Stomach (tissue), 9 donors: ENCODE data around the gene SLC41A3. TPM values are rescaled to one million over a fixed set of nuclear protein-coding genes. Genes with fewer than 3 reads are reported as not detected.
"Not testable (repeated sequence)": the region's sequence is repeated elsewhere in the genome, so short reads cannot be mapped to it uniquely, and the experiment has no call there.

Experiments
- DNase-seq, 2 donors: peaks; one replicate each; pipeline versions ENCODE4 v3.0.0 to v3.0.0-alpha.2; 2013 to 2019
- H3K27ac ChIP-seq, 5 donors: fragments of 200-600 bp in 4 of 5; sonication (generic) in 4 of 5; one replicate each; pipeline ENCODE4 v1.5.1; 2013 to 2019; ENCODE audit warnings: mild to moderate bottlenecking in 1 of 5, moderate library complexity in 1 of 5
- H3K27me3 ChIP-seq, 3 donors: fragments of 200-600 bp; sonication (generic); one replicate each; pipeline ENCODE4 v1.5.1; 2017 to 2019; ENCODE audit warnings: mixed run types in 1 of 3
- H3K36me3 ChIP-seq, 4 donors: fragments of 200-600 bp; sonication (generic); 1 replicate in 3 of 4; 2 replicates in 1 of 4; pipeline ENCODE4 v1.5.1; 2016 to 2019
- H3K4me1 ChIP-seq, 4 donors: fragments of 200-600 bp; sonication (generic); one replicate each; pipeline ENCODE4 v1.5.1; 2016 to 2019
- H3K4me3 ChIP-seq, 4 donors: fragments of 200-600 bp; sonication (generic) in 3 of 4; one replicate each; pipeline ENCODE4 v1.5.1; 2016 to 2019; ENCODE audit warnings: mild to moderate bottlenecking in 1 of 4
- H3K9me3 ChIP-seq, 4 donors: fragments of 200-600 bp; sonication (generic); one replicate each; pipeline ENCODE4 v1.5.1; 2016 to 2019
- CTCF ChIP-seq, 7 experiments: fragments of 450-650 bp in 4 of 7; fragments of 200-600 bp in 3 of 7; sonication (generic) in 3 of 7; IDR thresholded peaks; one replicate each; pipeline ENCODE4 v1.5.1; 2016 to 2019; ENCODE audit warnings: antibody characterized with exemption in 7 of 7, control low read depth in 2 of 7, mild to moderate bottlenecking in 1 of 7
- EP300 ChIP-seq: sonication (generic); formaldehyde crosslinking; IDR thresholded peaks from one replicate; pipeline ENCODE4 v1.6.1; 2017; ENCODE audit warnings: antibody characterized with exemption
- POLR2A ChIP-seq, 4 donors: fragments of 450-650 bp; IDR thresholded peaks; one replicate each; pipeline ENCODE4 v1.6.1; 2016; ENCODE audit warnings: antibody characterized with exemption in 4 of 4, control low read depth in 2 of 4, mild to moderate bottlenecking in 1 of 4, moderate library complexity in 1 of 4
- POLR2AphosphoS5 ChIP-seq, 3 donors: sonication (generic); formaldehyde crosslinking; IDR thresholded peaks; one replicate each; pipeline ENCODE4 v1.6.1; 2016; ENCODE audit warnings: antibody characterized with exemption in 3 of 3
- WGBS, 5 donors: extraction: QIAGEN DNeasy Blood & Tissue Kit in 3 of 5; methylation state at CpG; one replicate each; pipeline versions ENCODE4 v1.1.5 to v1.1.7; 2013 to 2018; 5-methylcytosine and 5-hydroxymethylcytosine counted together
- intact Hi-C: fragments of 100-400 bp; cut with DNase I; formaldehyde crosslinking; loops from one replicate; pipeline ENCODE4 v1.15.1; 2023; ENCODE audit warnings: low total_unique reads
- polyA plus RNA-seq, 3 donors: library from polyadenylated mRNA; stranded (reverse); fragments of 200-250 nt; gene quantifications; one replicate each; pipeline ENCODE4 v1.2.3, GENCODE V29; 2013
- total RNA-seq, 5 donors: library from RNA; depleted of rRNA; stranded (reverse); fragments of >200 nt; gene quantifications; one replicate each; pipeline versions ENCODE4 v1.1.0 to v1.2.3, GENCODE V29; 2014 to 2016
- donor health status: healthy with polysubstance abuse.
- donor health status: Bipolar disorder and iron deficiency.
- donor health status: healthy.

SLC41A3 gene
- total and polyA plus RNA-seq, 8 donors, result 15.4 to 81.7 (median 27.9) TPM

DNA sequence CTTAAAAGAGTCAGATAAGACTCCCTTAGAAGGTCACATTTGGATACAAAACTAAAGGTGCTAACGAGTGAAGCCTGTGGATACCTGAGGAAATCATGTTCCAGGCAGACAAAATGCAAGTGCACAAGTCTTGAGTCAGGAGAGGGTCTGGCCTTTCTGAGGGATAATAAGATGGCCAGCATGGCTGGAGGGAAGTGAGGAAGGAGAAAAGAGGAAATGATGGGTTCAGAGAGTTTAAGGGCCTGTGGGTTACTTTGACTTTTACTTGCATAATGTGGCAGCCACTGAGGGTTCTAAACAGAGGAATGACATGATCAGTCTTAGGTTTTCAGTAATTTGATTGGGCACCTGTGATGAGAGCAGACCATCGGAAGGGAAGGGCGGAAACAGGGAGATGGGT lies 118.4 kb downstream of the SLC41A3 start:
- WGBS, 5 donors, result 83 to 89% (median 88%) methylated on average over 3 of the region's 3 CpGs
- DNase-seq, result no peak
- H3K4me1 ChIP-seq, result no peaks in the 10 kb centered on the region
- peaks cover 0 to 54% (median 12%) of the 10 kb centered on the region in 3 donors for H3K27me3 ChIP-seq
- no peak overlapping the region for H3K4me3 ChIP-seq
- intact Hi-C loops, result no loop called here
- H3K9me3 ChIP-seq, result peaks cover 0 to 7% (median 3%) of the 10 kb centered on the region in 4 donors
- no peak overlapping the region for H3K27ac ChIP-seq
- no peaks in the 10 kb centered on the region for H3K36me3 ChIP-seq
- TF ChIP-seq CTCF (IDR thresholded peaks at IDR 0.05) (no peak), POLR2A (IDR thresholded peaks at IDR 0.05) (no peak), EP300 (no peak)

- H3K4me3 ChIP-seq, H3K36me3 ChIP-seq, intact Hi-C loops, H3K4me1 ChIP-seq, DNase-seq, H3K27ac ChIP-seq, H3K9me3 ChIP-seq: not testable (repeated sequence)
- peaks cover 0 to 66% (median 16%) of the 10 kb centered on the region in 3 donors for H3K27me3 ChIP-seq
- 36 to 64% (median 50%) methylated on average over 1 of the region's 1 CpG for WGBS, 5 donors
Measured at GRCh38 chr3:125963834-125964233, 120.1 kb downstream of the SLC41A3 start.

DNA sequence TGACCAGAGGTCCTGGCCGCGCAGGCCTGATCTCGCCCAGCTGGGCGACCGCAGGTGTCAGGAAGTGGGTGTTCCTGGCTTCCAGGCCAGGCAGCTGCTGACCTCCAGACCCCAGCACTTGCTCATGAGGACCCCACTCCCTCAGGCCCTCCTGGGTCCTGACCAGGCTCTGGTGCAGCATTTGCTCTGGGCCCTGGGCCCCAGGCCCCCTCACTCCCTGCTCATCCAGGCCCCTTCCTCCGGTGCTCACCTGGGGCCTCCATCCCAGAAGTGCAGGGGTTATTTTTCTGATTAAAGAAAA lies 122.7 kb downstream of the SLC41A3 start:
- intact Hi-C loops, result no loop called here
- WGBS, 5 donors, result 69 to 93% (median 78%) methylated on average over 1 to 6 of the region's 6 CpGs
- H3K4me3 ChIP-seq, result no peak overlapping the region
- no peaks in the 10 kb centered on the region for H3K36me3 ChIP-seq
- peaks cover 0 to 7% (median 5%) of the 10 kb centered on the region in 4 donors for H3K4me1 ChIP-seq
- no peak for TF ChIP-seq POLR2AphosphoS5 (IDR thresholded peaks at IDR 0.05)
- TF ChIP-seq EP300, result no peak
- TF ChIP-seq CTCF (IDR thresholded peaks at IDR 0.05), result no peak
- no peak for TF ChIP-seq POLR2A (IDR thresholded peaks at IDR 0.05)
- H3K27ac ChIP-seq, result no peak overlapping the region
- peaks cover 0 to 14% (median 4%) of the 10 kb centered on the region in 4 donors for H3K9me3 ChIP-seq
- no peak for DNase-seq
- H3K27me3 ChIP-seq, result peaks cover 0 to 78% (median 29%) of the 10 kb centered on the region in 3 donors

- H3K4me3 ChIP-seq, result no peak overlapping the region
- H3K27ac ChIP-seq, result no peak overlapping the region
- TF ChIP-seq POLR2A (IDR thresholded peaks at IDR 0.05) (no peak), POLR2AphosphoS5 (IDR thresholded peaks at IDR 0.05) (no peak), CTCF (IDR thresholded peaks at IDR 0.05) (no peak), EP300 (no peak)
- peaks cover 0 to 7% (median 5%) of the 10 kb centered on the region in 4 donors for H3K4me1 ChIP-seq
- WGBS, 5 donors, result 78 to 89% (median 86%) methylated on average over 11 of the region's 11 CpGs
- DNase-seq, result no peak
- intact Hi-C loops, result no loop called here
- H3K27me3 ChIP-seq, result peaks cover 0 to 79% (median 33%) of the 10 kb centered on the region in 3 donors
- peaks cover 0 to 14% (median 4%) of the 10 kb centered on the region in 4 donors for H3K9me3 ChIP-seq
- no peaks in the 10 kb centered on the region for H3K36me3 ChIP-seq
Measured at GRCh38 chr3:125960456-125961288, 123.3 kb downstream of the SLC41A3 start.

- TF ChIP-seq POLR2AphosphoS5 (IDR thresholded peaks at IDR 0.05) (no peak), CTCF (IDR thresholded peaks at IDR 0.05) (no peak), POLR2A (IDR thresholded peaks at IDR 0.05) (no peak), EP300 (no peak)
- Histone ChIP-seq H3K27ac (no peak overlapping the region), H3K27me3 (peaks cover 0 to 78% (median 33%) of the 10 kb centered on the region in 3 donors), H3K36me3 (no peaks in the 10 kb centered on the region), H3K9me3 (peaks cover 0 to 14% (median 4%) of the 10 kb centered on the region in 4 donors), H3K4me1 (peaks cover 0 to 7% (median 5%) of the 10 kb centered on the region in 4 donors), H3K4me3 (no peak overlapping the region)
- intact Hi-C loops, result no loop called here
- no peak for DNase-seq
- WGBS, 5 donors, result 91 to 100% (median 92%) methylated on average over 3 to 14 of the region's 14 CpGs
Measured at GRCh38 chr3:125960066-125960424, 123.9 kb downstream of the SLC41A3 start.
